Measurements from ENCODE around the gene ORAI3.

The ORAI3 gene

GRCh38 chr16:30948667-30949649 is at the start of gene ORAI3:
Gene ORAI3, plus strand, starts transcription at chr16:30949068. Its CDS starts 222 bp downstream, at chr16:30949290.
- WGBS (ENCODE audit: insufficient coverage, insufficient read length), result no CpG with 5 or more reads among the region's 70 CpGs
- no peak for DNase-seq (ENCODE audit: low read depth, low spot score)
- Histone ChIP-seq H3K36me3 (ENCODE audit: control insufficient read depth, insufficient read depth, low read length) (peaks cover 4% of the 10 kb centered on the region), H3K4me3 (ENCODE audit: low read length) (peak within 1 kb of the TSS; percentile 55), H3K27me3 (ENCODE audit: control insufficient read depth, insufficient read depth, low read length) (no peaks in the 10 kb centered on the region), H3K9me3 (ENCODE audit: control insufficient read depth, insufficient read depth, low read length) (no peaks in the 10 kb centered on the region), H3K27ac (ENCODE audit: low read length) (no peak within 1 kb of the TSS), H3K4me1 (ENCODE audit: control insufficient read depth, insufficient read depth, low read length) (peaks cover 12% of the 10 kb centered on the region)

GRCh38 chr16:30899794-30900193 is 49.1 kb upstream of the ORAI3 start:
- Histone ChIP-seq H3K27me3 (ENCODE audit: control insufficient read depth, insufficient read depth, low read length) (no peaks in the 10 kb centered on the region), H3K36me3 (ENCODE audit: control insufficient read depth, insufficient read depth, low read length) (no peaks in the 10 kb centered on the region), H3K27ac (ENCODE audit: low read length) (no peak overlapping the region), H3K4me3 (ENCODE audit: low read length) (no peak overlapping the region), H3K9me3 (ENCODE audit: control insufficient read depth, insufficient read depth, low read length) (no peaks in the 10 kb centered on the region), H3K4me1 (ENCODE audit: control insufficient read depth, insufficient read depth, low read length) (peaks cover 7% of the 10 kb centered on the region)
- no CpG with 5 or more reads among the region's 2 CpGs for WGBS (ENCODE audit: insufficient coverage, insufficient read length)
- DNase-seq (ENCODE audit: low read depth, low spot score), result no peak

GRCh38 chr16:30900588-30900987 is 48.3 kb upstream of the ORAI3 start:
- WGBS (ENCODE audit: insufficient coverage, insufficient read length), result no CpG with 5 or more reads among the region's 5 CpGs
- H3K4me1 ChIP-seq (ENCODE audit: control insufficient read depth, insufficient read depth, low read length), result peaks cover 6% of the 10 kb centered on the region

GRCh38 chr16:30901201-30902028 is 47.5 kb upstream of the ORAI3 start:
- Histone ChIP-seq H3K27me3 (ENCODE audit: control insufficient read depth, insufficient read depth, low read length) (no peaks in the 10 kb centered on the region), H3K27ac (ENCODE audit: low read length) (no peak overlapping the region), H3K4me1 (ENCODE audit: control insufficient read depth, insufficient read depth, low read length) (peaks cover 4% of the 10 kb centered on the region), H3K36me3 (ENCODE audit: control insufficient read depth, insufficient read depth, low read length) (no peaks in the 10 kb centered on the region), H3K9me3 (ENCODE audit: control insufficient read depth, insufficient read depth, low read length) (no peaks in the 10 kb centered on the region), H3K4me3 (ENCODE audit: low read length) (peak overlapping the region; percentile 46; the same call in 1 of the 2 replicates)
- no peak for DNase-seq (ENCODE audit: low read depth, low spot score)
- whole genome bisulfite sequencing (ENCODE audit: insufficient coverage, insufficient read length), result no CpG with 5 or more reads among the region's 6 CpGs

More at GRCh38 chr16:30900588-30900987, 48.3 kb upstream of the ORAI3 start:
- Histone ChIP-seq H3K4me3 (ENCODE audit: low read length) (no peak overlapping the region), H3K27ac (ENCODE audit: low read length) (no peak overlapping the region), H3K27me3 (ENCODE audit: control insufficient read depth, insufficient read depth, low read length) (no peaks in the 10 kb centered on the region), H3K9me3 (ENCODE audit: control insufficient read depth, insufficient read depth, low read length) (no peaks in the 10 kb centered on the region), H3K36me3 (ENCODE audit: control insufficient read depth, insufficient read depth, low read length) (no peaks in the 10 kb centered on the region)
- DNase-seq (ENCODE audit: low read depth, low spot score), result no peak

GRCh38 chr16:30902029-30902972 is 46.6 kb upstream of the ORAI3 start:
- DNase-seq (ENCODE audit: low read depth, low spot score), result no peak
- no peaks in the 10 kb centered on the region for H3K27me3 ChIP-seq (ENCODE audit: control insufficient read depth, insufficient read depth, low read length)
- peak overlapping the region; percentile 55; the same call in 1 of the 2 replicates for H3K4me3 ChIP-seq (ENCODE audit: low read length)
- WGBS (ENCODE audit: insufficient coverage, insufficient read length), result no CpG with 5 or more reads among the region's 99 CpGs
- peaks cover 4% of the 10 kb centered on the region for H3K4me1 ChIP-seq (ENCODE audit: control insufficient read depth, insufficient read depth, low read length)
- no peak overlapping the region for H3K27ac ChIP-seq (ENCODE audit: low read length)
- no peaks in the 10 kb centered on the region for H3K36me3 ChIP-seq (ENCODE audit: control insufficient read depth, insufficient read depth, low read length)
- H3K9me3 ChIP-seq (ENCODE audit: control insufficient read depth, insufficient read depth, low read length), result no peaks in the 10 kb centered on the region

- no CpG with 5 or more reads among the region's 4 CpGs for WGBS (ENCODE audit: insufficient coverage, insufficient read length)
- no peak for DNase-seq (ENCODE audit: low read depth, low spot score)
- Histone ChIP-seq H3K9me3 (ENCODE audit: control insufficient read depth, insufficient read depth, low read length) (no peaks in the 10 kb centered on the region), H3K4me1 (ENCODE audit: control insufficient read depth, insufficient read depth, low read length) (peaks cover 4% of the 10 kb centered on the region), H3K36me3 (ENCODE audit: control insufficient read depth, insufficient read depth, low read length) (no peaks in the 10 kb centered on the region), H3K27ac (ENCODE audit: low read length) (no peak overlapping the region), H3K27me3 (ENCODE audit: control insufficient read depth, insufficient read depth, low read length) (no peaks in the 10 kb centered on the region), H3K4me3 (ENCODE audit: low read length) (no peak overlapping the region)
These were observed 45.9 kb upstream of the ORAI3 start for GRCh38 chr16:30903002-30903401.

GRCh38 chr16:30903596-30903995 is 45.3 kb upstream of the ORAI3 start:
- no peaks in the 10 kb centered on the region for H3K9me3 ChIP-seq (ENCODE audit: control insufficient read depth, insufficient read depth, low read length)
- no peak overlapping the region for H3K27ac ChIP-seq (ENCODE audit: low read length)
- WGBS (ENCODE audit: insufficient coverage, insufficient read length), result no CpG with 5 or more reads among the region's 4 CpGs
- peaks cover 4% of the 10 kb centered on the region for H3K4me1 ChIP-seq (ENCODE audit: control insufficient read depth, insufficient read depth, low read length)
- no peaks in the 10 kb centered on the region for H3K36me3 ChIP-seq (ENCODE audit: control insufficient read depth, insufficient read depth, low read length)
- H3K27me3 ChIP-seq (ENCODE audit: control insufficient read depth, insufficient read depth, low read length), result no peaks in the 10 kb centered on the region
- DNase-seq (ENCODE audit: low read depth, low spot score), result no peak
- no peak overlapping the region for H3K4me3 ChIP-seq (ENCODE audit: low read length)

- no peak for DNase-seq (ENCODE audit: low read depth, low spot score)
- Histone ChIP-seq H3K4me1 (ENCODE audit: control insufficient read depth, insufficient read depth, low read length) (peaks cover 4% of the 10 kb centered on the region), H3K27me3 (ENCODE audit: control insufficient read depth, insufficient read depth, low read length) (no peaks in the 10 kb centered on the region), H3K27ac (ENCODE audit: low read length) (no peak overlapping the region), H3K36me3 (ENCODE audit: control insufficient read depth, insufficient read depth, low read length) (no peaks in the 10 kb centered on the region), H3K4me3 (ENCODE audit: low read length) (no peak overlapping the region), H3K9me3 (ENCODE audit: control insufficient read depth, insufficient read depth, low read length) (no peaks in the 10 kb centered on the region)
- no CpG with 5 or more reads among the region's 19 CpGs for WGBS (ENCODE audit: insufficient coverage, insufficient read length)
These were observed 44.6 kb upstream of the ORAI3 start for GRCh38 chr16:30904114-30904780.

GRCh38 chr16:30907064-30907463 is 41.8 kb upstream of the ORAI3 start:
- Histone ChIP-seq H3K27me3 (ENCODE audit: control insufficient read depth, insufficient read depth, low read length) (no peaks in the 10 kb centered on the region), H3K27ac (ENCODE audit: low read length) (no peak overlapping the region), H3K9me3 (ENCODE audit: control insufficient read depth, insufficient read depth, low read length) (no peaks in the 10 kb centered on the region), H3K4me3 (ENCODE audit: low read length) (no peak overlapping the region), H3K4me1 (ENCODE audit: control insufficient read depth, insufficient read depth, low read length) (peaks cover 5% of the 10 kb centered on the region), H3K36me3 (ENCODE audit: control insufficient read depth, insufficient read depth, low read length) (no peaks in the 10 kb centered on the region)
- no peak for DNase-seq (ENCODE audit: low read depth, low spot score)
- WGBS (ENCODE audit: insufficient coverage, insufficient read length), result no CpG with 5 or more reads among the region's 4 CpGs

All from iPS DF 6.9 (cell line).